CD4-positive, alpha-beta T cell treated with Interleukin-12 subunit alpha and Interleukin-12 subunit beta, for 1 hour (primary cell): ENCODE results near the gene HMX1.

ENCODE experiments used
- DNase-seq: peaks from one replicate; pipeline ENCODE4 v3.0.0-alpha.2; 2020

Gene HMX1

DNA sequence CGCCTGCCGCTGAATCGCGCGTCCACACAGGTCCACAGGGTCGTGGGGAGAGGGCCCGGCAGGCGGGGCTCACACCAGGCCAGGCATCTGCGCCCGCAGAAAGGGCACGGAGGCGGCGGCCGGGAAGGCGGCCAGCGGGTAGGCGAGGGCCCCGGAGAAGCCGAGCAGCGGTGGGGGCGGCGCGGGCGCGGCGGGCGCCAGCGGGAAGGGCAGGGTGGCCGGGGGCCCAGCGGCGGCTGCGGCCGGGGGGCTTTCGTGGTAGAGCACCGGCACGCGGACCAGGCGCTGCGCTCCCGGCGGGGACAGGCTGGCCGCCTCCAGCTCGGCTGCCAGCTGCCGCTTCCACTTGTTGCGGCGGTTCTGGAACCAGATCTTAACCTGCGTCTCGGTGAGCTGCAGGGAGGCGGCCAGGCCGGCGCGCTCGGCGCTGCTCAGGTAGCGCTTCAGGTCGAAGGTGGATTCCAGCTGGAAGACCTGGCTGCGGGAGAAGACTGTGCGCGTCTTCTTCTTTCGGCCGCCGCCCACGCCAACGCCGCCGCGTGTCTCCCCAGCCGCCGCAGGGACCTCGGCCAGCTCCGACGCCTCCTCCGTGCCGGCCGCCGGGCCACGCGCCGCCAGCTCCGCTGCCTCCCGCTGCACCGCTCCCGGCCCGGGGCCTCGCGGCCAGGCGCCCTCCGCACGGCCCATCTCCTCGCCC is 3.9 kb downstream of the HMX1 start:
- no peak for DNase-seq

DNA sequence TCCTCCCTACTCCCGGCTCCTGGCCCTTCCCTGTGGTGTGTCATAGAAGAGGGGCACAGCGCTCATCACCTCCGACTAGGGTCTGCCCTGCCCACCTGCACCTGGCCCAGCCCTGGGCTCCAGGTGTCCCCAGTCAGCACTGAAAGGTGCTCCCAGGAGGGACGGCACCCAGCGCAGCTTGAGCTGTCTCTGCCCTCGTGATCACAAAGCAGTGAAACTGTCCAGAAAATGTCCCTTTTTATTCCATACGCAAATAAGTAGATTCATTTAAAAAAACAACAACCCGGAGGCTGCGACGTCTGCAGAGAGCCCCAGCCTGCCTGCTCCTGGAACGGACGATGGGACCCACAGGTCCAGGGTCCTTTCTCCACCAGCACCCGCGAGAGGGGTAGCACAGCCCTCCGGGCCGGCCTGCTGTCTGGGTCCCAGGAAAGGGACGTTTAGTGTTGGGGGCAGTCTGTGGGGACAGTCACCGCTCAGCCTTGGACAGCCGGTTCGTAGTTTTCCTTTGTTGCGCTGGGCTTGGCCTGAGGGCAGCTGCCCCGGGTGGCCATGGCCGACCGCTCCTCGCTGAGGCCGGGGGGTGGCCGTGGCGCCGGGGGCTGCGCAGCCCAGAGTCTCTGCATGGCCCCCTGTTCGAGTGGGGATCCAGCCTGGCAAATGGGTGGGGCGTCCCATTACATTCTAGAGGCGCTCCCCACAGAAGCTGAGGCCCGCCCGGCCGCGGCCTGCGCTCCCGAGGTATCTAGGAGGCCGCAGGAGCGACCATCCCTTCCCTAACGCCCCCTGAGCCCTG is 4.6 kb downstream of the HMX1 start:
- DNase-seq = no peak

DNA sequence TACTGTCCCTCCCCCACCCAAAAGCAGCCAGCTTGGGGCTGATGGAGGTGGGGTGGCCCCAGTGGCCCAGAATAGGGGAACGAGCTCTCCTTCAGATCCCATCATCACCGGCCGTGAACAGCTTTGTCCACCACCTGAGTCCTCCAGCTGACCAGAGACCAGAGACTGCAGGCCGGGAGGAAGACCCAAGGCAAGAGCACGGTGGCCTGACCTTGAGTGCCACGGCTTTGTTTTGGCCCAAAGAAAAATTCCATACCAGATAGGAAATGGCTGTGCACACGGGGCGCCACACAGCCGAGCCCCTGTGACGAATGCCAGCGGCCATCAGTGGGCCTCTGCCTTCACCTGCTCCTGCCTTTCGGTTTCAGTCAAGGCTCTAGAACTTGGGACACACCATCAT is 5.2 kb downstream of the HMX1 start:
- DNase-seq = no peak

DNA sequence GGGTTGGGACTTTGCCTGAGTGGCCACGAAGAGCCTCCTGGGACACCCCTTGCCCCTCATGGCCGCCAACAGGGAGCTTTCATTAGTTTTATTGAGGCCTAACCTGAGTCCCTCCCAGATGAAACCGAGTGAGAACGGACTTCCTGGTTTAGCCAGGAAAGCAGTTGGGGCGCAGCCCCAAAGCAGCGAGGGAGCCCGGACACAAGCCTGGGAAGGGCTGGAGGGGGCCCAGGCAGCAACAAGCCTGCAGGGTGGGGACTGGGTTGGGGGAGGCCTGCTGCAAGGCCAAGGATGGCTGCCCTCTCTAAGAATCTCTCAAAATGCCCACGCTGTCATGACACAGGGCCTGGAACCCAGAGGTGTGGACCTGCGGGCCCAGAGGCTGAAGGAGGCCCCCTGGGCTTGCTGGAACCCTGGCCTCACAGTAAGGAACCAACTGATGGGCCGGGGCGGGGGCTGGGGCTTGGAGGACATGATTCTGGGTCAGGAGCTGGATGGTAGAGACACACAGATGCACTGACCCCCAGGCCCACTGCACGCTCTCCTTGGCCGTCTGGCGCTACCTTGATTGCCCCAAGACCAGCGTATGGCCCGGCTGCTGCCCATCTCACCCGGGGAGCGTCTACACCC is 5.8 kb downstream of the HMX1 start:
- no peak for DNase-seq

DNA sequence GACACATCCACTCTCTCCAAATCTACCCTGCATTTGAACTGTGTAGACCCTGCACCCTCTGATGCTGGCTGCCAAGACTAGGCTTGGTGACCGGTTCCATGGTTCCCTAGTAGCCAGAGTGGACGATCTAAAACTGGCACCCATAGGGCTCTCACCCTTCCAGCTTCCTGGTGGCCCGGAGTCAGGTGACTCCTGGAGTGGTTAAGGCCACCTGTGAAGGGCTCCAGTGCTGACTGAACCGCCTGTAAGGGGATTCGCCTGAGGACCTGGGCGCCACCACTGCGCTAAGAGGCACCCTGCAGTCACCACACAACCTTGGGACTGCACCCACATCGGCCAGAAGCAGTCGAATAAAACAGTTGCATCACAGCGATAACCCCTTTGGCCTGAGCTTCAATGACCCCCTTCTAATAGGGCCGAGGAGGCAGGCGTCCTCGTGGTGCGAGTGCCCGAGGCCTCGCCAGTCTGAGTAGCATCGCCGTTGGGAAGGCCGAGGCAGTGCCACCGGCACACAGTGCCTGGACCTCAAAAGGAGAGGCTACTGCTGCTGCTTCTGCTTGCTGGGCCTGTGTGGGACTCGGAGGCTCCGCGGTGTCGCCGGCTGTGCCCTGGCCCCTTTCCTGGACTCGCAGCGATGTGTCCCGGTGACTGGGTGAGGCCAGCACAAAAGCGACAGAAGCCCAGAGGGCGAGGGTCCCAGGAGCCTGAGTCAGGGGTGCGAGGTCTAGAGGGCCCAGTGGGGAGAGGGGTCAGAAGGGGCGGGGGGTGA is 6.5 kb downstream of the HMX1 start:
- DNase-seq = no peak

DNA sequence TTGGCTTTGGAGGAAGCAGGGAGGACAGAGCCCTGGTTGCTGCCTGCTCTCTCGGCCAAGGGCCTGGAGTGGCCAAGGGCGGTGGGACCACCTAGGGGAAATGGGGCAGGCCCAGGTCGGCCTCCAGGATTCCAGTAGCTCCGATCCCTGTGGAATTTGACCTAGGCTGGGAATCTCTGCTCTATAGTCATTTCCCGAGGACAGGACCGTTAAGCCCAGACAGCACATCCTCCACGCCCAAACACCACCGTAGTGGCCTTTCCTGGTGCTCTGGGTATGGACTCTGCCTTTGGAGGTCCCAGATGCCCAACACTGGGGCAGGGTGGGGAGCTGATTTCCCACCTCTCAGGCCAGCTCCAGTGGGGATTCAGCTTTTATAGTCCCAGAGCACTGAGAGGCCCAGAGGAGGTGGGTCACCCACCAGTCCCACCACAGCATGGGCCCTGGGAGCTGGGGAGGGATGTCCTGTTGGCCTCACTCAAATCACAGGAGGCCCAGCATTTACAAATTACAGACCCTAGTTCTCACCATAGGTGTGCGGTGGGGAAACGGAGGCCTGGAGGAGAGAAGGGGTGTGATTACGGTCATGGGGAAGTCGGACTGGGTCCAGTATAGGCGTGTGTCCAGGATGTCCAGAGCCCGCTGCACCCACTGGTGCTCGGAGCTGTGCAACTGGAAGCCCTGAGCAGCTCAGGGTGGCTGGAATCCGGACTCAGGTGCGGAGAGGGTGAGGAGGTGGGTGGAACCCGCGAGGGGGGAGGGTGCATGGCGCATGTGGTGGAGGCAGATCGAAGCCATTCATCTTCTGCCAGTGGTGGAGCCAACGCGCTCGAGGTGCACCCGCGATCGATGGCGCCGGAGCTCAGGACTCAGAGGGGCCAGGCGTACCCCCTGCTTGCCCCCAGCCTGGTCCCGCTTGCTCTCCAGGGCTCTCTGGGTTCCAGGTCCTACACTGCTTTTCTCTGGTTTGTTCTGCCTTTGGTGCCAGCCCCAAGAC is 7.7 kb downstream of the HMX1 start:
- DNase-seq = no peak

DNA sequence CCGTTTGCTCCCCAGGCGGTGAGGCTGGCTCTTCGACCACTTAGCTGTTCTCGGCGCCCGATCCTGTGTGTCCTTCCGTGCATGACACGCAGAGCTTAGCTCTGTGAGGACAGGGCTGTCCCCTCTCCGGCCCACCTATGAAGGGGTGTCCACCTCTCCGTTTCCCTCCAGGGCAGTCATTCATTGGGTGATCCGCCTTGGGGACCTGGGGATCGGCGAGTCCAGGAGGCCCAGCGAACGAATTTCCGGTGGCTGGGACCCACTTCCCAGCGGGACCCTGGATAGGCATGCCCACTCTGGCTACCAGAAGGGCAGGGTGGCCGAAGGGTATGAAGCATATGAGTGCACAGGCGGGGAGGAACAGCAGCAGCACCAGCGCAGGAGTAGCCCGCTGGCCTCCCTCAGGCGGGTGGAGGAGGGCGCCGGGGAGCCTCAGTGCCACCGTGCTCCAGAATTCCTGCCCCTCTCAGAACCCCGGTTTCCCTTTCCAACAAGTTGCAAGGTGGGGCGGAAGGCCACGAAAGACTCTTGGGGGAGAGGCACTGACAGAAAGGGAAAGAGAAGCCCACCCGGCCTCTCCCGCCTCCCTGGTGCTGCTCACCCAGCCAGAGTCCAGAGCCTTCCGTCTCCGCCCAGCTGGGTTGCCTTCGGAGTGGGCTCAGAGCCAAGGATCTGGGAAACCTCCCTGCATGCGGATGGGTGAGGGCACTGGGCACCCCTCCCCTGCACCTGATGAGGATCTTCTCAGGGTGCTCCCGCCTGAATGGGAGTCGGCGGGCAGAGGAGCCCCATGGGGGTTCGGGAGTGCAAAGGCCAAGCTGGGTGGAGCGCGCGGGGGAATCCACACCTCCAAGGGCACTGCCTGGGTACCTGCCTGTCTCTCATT is 8.6 kb downstream of the HMX1 start:
- no peak for DNase-seq

DNA sequence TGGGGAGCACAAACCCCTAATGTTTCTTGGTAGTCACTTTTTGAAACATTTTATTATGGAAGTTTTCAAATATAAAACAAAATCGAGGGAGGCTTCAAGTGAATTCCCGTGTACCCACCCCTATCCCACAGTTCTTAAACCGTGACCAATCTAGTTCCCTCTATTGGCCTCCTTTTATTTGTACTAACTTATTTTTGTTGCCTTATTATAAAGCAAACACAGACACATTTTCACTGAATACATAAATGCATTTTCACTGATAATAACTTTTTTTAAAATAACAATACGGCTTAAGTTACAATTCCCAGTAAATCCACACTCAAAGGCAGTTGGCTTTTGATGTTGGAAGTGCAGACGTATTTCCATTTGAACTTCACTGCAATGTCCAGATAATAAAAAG is 9.3 kb downstream of the HMX1 start:
- DNase-seq = no peak

DNA sequence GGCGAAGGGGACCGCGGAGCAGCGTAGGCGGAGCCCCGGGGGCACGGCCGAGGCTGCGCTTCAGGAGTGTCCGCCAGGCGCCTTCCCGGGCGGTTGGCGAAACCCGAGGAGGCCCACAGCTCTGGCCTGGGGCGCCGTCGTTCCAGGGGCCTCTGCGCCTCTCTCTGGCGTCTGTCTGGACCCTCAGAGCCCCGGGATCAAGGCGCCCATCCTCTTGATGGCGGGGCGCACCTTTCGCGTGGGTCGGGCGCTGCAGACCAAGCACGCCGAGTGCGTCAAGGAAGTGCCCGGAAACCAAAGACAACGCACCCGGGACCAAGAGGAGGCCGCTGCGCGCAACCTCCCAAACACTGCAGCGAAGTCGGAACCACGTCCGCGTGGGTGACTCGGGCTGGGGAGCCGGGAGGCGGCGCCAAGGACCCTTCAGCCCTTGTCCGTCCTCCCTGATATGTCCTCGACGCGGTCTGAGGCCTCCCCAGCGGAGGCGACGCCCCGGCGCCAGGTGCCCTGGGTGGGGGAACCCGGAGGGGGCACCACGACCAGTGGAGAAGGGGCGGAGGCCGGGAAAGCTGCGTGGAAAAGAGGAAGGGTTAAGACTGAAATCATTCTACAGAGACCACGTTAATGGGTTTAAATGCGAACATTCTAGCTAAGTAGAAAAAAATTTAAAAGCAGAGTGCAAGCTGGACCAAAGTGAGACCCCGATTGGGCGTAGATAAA is 9.9 kb downstream of the HMX1 start:
- DNase-seq = no peak

DNA sequence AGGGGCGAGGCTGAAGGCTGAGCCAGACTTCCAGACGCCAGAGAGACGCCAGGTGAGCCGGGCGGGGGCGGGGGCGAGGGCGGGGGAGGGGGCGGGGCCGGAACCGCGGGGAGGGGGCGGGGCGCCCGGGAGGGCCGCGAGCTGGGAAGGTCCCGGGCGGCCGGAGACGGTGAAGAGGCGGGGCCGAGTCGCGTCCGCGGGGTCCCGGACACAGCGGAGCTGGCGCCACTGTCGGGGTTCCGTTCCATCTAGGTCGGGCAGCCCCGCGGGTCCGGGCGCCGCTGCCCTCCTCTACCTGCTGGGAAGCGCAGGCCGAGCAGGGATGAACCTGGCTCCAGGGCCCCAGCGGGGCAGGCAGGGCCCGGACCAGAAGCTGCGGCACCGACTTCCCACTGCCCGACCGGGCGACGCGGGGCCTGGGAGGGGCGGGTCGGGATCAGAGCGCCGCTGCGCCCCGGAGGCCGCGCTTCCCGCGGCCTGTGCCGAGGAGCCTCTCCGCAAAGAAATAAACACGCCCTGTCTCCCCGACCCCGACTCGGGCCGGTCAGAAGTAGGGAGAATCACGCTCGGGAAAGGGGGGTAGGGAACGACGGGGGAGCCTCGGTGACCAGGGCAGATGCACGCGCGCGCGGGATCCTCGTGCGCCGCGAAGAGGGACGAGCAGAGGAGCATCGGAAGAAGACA is 10.6 kb downstream of the HMX1 start:
- no peak for DNase-seq

DNA sequence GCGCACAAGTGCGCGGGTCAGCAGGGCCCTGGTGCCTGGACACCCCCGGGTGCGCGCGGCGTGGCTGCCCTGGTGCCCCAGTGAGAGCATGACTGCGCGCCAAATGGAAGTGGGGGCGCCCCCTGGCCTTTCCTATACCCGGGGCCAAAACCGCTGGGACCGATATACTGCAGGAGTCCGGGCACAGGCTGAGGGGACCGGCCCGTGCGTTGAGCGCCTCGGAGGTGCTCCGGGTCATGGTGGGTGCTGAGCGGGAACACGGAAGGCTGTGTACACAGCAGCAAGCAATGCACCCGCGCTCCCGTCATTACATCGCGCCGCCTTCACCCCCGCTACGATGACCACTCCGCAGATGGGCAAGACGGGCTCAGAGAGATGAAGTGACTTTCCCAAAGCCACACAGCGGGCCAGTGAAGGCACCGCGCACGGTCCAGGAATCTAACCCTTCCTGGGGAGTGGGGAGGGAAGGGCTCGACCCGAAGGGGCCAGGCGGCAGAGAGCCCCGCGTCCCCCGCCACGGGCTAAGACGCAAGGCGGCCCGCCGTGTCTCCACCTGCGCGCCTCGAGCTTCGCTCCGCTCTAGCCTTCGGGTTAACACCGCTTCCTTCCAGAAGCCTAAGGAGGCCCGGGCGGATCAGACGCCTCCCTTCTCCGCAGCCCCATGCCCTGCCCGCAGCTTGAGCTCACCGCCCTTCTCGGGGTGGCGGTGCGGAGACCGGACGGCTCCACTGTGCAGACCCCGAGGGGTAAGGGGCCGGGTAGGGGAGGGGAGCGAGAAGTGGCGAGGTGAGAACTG is 11.3 kb downstream of the HMX1 start:
- DNase-seq = no peak

DNA sequence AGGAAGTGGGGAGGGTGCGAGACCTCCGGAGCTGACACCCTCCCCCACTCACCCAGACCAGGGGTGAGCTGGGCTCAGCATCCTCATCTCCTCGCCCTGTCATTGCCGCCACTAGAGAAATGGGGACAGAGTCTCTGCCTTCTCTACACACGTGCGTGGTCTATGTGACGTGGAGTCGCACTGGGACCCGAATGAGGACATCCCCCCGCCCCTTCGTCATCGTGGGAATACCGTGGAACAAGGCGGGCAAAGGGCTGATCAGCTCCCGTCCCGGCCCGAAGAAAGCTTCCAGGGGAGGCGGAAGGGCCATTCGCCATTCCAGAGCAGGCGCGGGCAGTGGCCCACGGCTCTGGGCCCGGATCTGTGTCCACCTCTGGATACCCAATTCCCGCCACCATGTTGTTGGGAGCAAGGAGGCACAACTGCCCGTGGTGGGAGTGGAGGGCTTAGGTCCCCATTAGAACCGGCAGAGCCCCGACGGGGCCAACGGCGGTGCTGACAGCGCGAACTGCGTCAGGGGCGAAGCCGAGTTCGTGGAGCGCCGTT is 12.0 kb downstream of the HMX1 start:
- DNase-seq = no peak

DNA sequence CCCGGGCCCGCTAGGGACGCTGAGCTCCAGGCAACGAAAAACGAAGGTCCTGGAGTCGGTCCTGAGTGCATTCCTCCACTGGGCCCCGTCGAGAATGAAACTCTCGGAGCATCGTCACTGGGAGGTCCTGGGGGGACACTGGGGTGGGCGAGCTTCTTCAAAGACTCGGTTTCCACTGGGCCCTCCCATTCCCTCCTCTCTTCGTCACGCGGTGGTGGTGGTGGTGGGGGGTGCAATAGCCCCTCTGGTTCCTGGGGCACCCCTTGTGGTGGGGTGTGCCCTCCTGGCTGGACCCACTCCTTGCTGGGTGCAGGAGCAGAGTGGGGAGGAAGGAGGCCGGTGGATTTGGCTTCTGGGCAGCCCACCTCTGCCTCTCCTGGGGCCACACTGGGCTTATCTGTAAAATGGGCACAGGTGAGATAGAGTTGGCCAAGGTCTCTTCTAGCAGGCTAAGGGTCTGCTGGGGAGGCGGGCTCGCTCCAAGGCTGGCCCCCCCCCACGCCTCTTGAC is 12.9 kb downstream of the HMX1 start:
- DNase-seq = no peak

DNA sequence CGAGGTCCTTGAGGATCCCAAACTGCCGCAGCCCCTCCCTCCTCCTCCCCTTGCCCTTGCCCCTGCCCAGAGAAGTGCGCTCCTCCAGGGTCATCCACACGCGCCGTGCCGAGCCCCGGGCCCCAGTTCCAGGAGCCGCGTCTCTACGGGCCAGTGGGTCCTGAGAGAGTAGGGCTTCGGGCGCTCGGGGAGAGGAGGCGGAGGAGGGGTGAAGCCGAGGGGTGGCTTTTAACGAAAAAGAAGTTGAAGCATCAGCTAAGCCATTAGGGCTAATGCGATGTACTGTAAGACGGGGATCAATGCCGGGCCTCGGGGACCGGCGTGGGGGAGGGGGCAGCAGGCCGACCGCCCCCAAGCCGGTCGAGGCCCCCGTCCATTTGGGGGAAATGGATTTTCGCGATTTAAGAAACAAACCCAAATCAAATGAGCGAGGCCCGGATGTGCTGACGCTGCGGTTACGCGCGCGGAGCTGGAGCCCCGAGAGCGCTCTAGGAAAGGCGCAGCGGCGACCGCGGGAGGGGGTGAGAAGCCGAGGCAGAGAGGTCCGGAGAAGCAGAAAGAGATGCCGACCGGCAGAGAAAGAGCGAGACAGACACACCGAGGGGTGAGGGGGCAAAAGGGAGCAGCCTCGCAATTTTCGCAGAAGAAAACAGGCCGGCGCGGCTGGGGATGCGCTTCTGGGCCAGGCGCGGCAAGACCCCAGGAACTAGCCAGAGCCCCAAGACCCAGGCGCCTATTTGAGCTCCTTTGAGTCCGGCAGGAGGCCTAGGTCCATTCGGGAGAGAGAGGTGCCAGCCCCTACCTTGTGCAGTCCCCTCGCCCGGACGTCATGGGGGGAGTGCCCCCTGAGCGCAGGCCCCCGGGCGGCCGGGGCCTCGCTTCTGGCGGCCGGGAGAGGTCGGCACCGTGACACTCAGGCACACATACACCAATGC is 13.6 kb downstream of the HMX1 start:
- no peak for DNase-seq

DNA sequence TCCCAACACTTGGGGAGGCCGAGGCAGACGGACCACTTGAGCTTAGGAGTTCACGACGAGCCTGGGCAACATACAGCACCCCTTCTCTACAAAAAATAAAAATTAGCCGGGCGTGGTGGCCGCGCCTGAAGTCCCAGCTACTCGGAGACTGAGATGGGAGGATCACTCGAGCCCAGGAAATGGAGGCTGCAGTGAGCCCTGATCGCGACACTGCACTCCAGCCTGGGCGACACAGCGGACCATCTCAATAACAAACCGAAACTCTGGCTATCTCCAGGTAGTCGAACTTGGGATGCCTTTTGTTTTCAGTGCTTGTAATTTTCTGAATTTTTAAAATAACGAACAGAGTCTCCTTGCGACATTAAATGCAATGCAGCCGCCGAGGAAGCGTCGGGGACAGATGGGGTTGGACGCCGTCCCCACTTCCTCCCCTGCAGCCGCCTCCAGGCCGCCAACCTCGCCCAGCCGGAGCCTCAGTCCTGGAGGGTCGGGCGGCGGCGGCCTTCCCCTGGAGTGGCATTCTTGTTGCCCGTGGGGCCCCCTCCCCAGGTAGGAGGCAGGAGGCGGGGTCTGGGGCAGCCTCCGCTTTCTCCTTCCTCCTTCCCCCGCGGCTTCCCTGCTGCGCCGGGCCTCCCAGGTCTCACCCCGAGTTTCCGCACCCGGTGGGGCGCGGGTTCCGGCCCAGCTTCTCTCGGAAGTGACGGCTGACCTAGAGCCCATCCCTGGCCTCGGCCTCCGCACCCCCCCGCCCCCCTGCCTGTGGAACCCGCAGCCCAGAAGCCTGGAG is 14.6 kb downstream of the HMX1 start:
- DNase-seq = no peak

DNA sequence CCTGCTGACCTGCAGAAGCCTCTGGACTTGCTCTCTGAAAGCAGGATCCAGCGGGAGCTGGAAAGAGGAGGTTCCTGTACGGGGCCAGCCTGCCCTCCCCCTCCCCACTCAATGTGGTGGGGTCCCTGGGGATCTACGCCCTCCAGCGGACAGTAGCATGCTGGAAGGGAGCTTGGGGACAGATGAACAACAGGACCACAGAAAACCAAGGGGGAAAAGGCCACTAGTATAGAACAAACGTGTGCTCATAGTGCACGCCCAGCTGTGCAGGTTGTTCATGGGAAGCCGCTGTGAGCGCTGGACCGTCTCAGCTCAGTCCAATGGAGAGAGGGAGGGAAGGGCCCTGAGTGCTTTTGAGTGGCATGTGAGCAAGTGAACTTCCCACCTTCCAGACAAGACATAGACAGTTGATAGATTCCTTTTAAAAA is 15.8 kb downstream of the HMX1 start:
- no peak for DNase-seq
